Measurements from ENCODE around the gene MAP2.

The MAP2 gene

GRCh38 chr2:209422191-209422754 lies 1.6 kb upstream of the MAP2 start:
- in situ Hi-C loops (cut with MboI; ENCODE audit: low sequenced_read_pairs), result no loop called here

DNA sequence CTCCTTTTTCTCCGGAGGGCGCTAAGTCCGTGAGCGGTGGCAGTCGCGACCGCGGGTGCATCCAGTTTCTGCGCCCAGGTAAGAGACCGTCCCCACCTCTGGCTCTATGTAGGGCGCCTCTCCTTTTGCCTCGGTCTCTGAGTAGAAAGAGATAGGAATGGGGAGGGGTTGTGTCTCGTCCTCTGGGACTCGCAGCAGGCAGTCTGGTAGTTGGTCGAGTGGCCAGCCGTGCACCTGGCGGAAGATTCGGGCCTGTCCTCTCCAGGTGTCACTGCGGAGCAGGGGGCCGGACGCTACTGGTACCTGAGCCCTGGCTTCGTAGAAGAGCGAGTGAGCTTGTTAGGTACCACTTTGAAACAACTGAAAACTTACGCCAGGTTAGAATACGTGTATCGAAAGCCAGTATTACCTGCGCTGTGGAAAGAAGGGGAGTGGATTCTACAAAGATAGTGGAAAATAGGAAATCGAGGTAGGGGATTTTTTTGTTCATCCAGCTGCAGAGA lies 403 bp downstream of the MAP2 start:
- in situ Hi-C loops (cut with MboI; ENCODE audit: low sequenced_read_pairs), result no loop called here

GRCh38 chr2:209424781-209425470 lies 1.1 kb downstream of the MAP2 start:
- in situ Hi-C loops (cut with MboI; ENCODE audit: low sequenced_read_pairs), result no loop called here

GRCh38 chr2:209425471-209426071 lies 1.7 kb downstream of the MAP2 start:
- in situ Hi-C loops (cut with MboI; ENCODE audit: low sequenced_read_pairs), result no loop called here

DNA sequence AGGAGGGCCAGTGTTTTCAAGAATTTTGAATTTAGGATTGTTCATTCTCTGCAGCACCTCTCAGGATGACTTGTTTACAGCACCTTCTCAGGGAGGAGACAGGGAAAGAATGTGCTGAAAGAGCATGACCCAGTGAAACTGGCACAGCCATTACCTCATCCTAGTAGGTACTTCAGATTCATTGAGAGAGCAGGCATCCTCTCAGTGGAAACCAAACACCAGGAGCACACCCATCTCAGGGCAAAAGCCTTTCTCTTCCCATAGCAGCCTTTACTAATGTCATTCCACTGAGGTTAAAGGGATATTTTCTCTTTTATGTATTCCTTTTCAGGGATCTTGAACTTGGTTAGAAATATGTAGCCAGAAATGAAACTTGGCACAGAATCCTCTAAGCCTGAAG lies 2.6 kb downstream of the MAP2 start:
- in situ Hi-C loops (cut with MboI; ENCODE audit: low sequenced_read_pairs), result no loop called here

DNA sequence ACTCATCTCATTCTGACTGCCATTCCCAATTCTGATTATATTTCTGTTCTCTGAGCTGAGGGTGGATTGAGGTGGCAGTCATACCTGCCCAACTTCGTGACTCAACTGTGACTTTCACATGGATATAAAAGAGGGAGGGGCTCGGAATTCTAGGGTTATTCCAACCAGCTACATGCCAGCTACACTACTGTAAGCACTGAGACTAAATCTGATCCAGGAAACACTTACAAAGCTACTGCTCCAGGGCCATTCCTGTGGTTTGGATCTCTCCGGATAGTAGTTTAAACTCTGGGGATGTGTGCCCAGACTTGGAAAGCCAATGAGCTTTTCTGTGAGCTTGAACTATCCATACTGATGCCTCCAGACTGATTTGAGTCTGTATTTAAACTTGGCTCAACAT lies 7.9 kb downstream of the MAP2 start:
- in situ Hi-C loops (cut with MboI; ENCODE audit: low sequenced_read_pairs), result no loop called here

DNA sequence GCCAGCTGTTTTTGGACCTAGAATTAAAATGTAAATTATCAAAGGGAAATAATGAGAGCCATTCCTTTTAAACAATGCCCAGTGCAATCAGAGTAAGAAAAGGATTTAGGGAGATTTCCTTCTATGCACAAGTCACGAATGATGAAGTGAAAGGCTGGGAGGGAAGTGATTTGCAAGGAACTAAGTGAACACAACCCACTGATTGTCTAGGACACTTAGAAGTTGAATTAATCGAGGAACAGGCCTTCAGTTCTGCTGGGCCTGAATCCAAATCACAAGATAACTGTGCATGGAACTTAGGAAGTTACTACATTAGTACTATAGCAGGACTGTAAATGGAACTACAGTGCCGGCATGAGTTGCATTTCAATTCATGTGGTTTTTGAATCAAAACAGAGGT lies 17.7 kb downstream of the MAP2 start:
- in situ Hi-C loops (cut with MboI; ENCODE audit: low sequenced_read_pairs), result no loop called here

DNA sequence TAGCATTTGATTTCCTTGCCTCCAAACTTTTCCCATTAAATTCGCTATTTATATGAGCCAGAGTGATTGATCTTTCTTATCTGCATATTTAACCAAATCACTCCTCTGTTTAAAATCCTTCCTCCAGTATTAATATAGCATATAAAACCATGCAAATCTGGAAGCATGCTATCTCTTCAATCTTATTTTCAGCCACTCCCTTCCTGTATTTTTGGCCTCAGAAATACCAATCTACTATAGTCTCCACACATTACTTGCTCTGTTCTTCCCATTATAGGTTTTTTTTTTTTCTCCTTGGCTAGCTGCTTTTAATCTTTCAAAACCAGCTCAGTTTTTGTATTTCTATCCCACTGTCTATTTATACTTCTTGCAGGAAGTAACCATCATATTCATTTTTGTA lies 19.1 kb downstream of the MAP2 start:
- in situ Hi-C loops (cut with MboI; ENCODE audit: low sequenced_read_pairs), result no loop called here

DNA sequence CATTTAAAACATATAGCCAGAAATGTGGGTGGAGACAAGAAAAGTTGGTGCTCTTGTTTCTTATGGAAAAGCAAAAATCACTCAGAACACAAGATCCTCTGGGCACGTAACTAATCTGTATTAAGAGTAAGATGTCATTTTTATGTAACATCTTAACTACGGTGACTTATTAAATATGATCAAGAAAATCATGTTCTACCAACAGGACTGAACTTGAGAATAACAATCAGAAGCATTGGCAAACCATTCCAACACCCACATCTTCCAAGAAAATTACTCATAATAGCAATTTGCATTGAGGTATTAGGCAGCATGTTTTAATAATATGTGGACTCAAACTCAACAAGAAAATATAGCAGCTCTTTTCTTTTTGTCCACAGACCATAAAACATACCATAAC lies 21.6 kb downstream of the MAP2 start:
- in situ Hi-C loops (cut with MboI; ENCODE audit: low sequenced_read_pairs), result no loop called here

- in situ Hi-C loops (cut with MboI; ENCODE audit: low sequenced_read_pairs), result no loop called here
Measured at GRCh38 chr2:209451209-209451834, 27.5 kb downstream of the MAP2 start.

DNA sequence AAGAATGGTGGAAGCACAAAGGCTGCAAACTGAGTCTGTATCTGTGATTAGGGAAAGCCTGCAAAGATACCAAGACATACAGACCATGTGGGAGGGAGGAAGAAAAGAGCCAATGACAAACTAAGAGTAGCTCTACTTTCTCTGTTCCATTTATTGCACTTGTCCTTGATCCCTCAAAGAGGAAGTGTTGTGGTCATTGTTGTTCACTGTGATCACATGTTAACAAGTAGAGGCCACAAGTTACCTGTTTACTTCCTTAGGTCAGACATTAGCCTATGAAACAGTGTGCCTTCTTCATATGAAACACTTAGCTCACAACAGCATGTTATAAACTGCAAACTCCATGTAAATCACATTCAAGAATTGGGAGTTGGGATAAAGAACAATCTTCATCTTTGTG lies 32.6 kb downstream of the MAP2 start:
- in situ Hi-C loops (cut with MboI; ENCODE audit: low sequenced_read_pairs), result no loop called here

DNA sequence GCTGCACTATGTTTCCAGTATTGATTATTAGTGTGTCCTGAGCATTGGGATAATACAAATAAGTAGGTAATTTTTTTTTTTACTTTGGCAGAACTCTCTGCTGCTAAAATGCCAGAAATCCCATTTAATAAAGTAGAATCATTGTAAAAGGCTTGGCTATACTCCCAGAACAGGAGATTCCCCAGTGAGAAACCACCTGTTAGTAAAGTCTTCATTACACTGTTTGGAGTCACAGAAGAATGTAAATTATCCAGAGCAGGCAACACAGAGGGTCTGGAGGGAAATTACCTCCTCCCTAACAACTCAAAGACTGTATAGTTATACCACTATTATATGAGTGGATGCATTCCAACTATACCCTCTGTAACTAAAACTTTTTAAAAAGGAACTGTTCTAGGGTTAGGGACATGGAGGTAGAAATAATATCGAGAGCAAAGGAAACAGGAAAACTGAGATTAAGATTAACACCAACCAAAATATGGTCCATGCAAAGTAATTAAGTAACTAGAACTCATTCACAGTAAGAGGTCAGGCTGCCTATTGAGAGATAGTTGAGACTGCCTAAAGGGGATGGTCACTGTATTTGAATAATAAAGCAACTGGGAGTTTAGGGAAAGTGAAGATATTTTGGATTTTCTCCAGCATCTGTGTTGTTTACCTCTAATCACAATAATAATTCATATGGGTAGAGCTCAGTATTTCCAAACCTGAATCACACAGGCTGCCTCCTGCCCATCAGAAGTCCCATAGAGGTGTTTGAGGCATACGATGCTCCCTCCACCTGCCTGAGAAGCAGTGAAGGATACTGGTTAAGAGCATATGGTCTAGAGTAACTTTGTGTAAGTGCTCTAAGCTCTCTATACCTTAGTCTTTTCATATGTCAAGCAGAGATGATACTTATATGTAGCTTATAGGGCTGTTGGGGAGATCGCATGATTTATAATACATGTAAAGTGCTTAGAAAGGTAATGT lies 34.4 kb downstream of the MAP2 start:
- in situ Hi-C loops (cut with MboI; ENCODE audit: low sequenced_read_pairs), result no loop called here

GRCh38 chr2:209459359-209459758 lies 35.5 kb downstream of the MAP2 start:
- in situ Hi-C loops (cut with MboI; ENCODE audit: low sequenced_read_pairs), result no loop called here

DNA sequence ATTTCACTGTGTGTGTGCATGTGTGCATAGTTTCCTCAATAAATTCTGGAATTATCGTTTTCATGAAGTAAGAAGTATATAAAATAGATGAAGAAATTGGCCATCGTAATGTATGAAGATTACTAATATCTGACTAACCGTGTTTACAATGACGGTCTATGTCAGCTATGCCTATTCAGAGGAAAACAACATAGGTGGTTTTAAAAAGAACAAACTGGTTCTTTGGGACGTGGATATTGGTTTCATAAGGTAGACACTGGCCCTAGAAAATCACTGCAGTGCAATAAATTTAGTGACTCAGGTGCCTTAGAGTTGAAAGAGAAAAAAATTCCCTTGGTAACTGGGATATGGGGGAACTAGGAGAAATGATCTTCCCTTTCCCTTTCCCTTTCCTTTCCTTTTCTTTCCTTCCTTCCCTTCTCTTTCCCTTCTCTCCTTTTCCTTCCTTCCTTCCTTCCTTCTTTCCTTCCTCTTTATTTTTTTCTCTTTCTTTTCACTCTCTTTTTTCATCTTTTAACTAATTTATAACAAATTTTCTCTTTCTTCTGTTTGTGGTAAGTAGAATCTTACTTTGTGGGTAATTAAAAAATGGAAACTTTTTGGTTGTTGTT lies 36.4 kb downstream of the MAP2 start:
- in situ Hi-C loops (cut with MboI; ENCODE audit: low sequenced_read_pairs), result no loop called here

GRCh38 chr2:209463226-209463625 lies 39.4 kb downstream of the MAP2 start:
- in situ Hi-C loops (cut with MboI; ENCODE audit: low sequenced_read_pairs), result no loop called here

DNA sequence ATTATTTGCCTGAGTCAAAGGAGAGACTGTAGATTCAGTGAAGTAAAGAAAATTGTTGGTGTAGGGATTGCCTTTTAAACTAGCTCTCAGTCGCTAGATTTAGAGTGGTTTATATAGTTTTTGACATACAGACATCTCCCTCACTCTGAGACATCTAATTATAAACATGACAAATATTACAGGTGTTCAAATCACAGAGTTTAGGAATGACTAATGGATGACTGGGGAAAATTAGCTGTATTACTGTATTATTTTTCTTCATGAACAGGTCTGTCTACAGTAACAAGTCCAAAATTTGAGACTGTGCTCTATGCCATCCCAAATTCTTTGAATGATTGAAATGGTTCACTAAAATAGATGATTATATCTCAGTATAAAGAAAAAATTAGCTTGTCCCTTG lies 40.0 kb downstream of the MAP2 start:
- in situ Hi-C loops (cut with MboI; ENCODE audit: low sequenced_read_pairs), result no loop called here

DNA sequence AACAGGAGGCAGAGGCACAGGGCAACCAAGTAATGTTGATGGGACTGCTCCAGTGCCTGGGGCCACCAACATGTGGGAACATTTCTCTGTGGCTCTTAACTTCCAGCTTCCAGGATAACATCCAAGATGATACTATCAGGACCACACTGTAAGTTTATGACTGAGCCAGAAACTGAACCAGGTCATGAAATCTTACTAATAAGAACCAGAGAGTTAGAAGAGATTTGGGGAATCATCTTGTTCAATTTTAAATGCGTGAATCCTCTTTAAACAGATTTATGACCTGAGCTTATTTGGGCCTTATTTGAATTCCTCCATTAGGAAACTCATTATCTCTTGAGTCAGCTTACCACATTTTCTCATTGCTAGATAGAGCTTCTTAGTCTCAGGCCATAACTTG lies 45.0 kb downstream of the MAP2 start:
- in situ Hi-C loops (cut with MboI; ENCODE audit: low sequenced_read_pairs), result no loop called here

GRCh38 chr2:209469481-209469880 lies 45.6 kb downstream of the MAP2 start:
- in situ Hi-C loops (cut with MboI; ENCODE audit: low sequenced_read_pairs), result no loop called here

DNA sequence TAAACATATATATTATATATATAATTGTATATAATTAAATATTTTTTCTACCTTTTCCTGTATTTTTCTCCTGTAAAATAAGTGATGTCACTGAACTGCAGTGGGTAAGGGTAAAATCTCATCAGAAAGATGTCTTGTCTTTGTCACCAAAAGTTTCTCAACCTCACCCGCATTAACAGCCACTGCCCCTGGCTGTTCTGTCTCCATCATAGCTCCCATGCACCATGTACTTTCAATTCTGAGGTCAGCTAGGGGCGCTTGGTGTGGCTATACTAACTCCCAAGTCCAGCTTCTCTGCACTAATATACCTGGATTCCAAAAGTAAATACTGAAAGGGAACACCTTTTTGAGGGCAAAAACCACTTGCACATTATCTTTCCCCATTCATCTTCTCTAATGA lies 46.6 kb downstream of the MAP2 start:
- in situ Hi-C loops (cut with MboI; ENCODE audit: low sequenced_read_pairs), result no loop called here

DNA sequence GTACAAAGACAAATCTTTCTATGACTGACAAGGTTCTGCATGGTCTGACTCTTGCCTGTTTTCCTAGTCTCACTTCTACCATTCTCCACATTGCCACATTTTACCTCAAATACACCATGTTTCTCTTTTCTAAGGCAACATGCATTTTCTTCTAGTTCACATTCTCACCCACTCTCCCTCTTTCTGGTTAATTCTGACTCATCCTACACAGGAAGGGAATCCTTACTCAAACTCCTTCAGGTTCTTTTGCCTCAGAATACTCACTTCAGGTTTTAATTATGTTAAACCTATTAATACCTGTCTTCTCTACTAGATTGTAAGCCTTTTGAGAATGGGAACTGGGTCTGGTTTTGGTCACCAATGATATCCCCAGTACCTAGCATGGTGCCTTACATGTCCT lies 47.2 kb downstream of the MAP2 start:
- in situ Hi-C loops (cut with MboI; ENCODE audit: low sequenced_read_pairs), result no loop called here

All from hTERT RPE-1 (cell line).